K562 (cell line): ENCODE measurements around the gene CEP78. TPM values are rescaled to one million over a fixed set of nuclear protein-coding genes. Genes with fewer than 3 reads are reported as not detected.

Experiments used
- ATAC-seq: fragments of 200-7000 bp; cut with Tn5 transposase; 3 replicates; pipeline ENCODE4 v1.9.1; 2020; ENCODE audit warnings: moderate library complexity
- BruUV-seq: library from RNA; stranded (reverse); fragments of 400-500 nt; replicated peaks from 2 replicates; lab custom pipeline; 2021; lab: Mats Ljungman, UMichigan
- CTCF ChIA-PET: fragments of 300-600 bp; formaldehyde crosslinking; extraction: SDS; loops from one replicate; lab custom pipeline; 2021; ENCODE audit warnings: low intra/inter-chr PET ratio; lab: Yijun Ruan, JAX
- POLR2A ChIA-PET: fragments of 300-600, 350-650 bp; sonication (Branson Sonifier 250); formaldehyde crosslinking; extraction: SDS; loops from one replicate; lab custom pipeline; 2021; ENCODE audit warnings: antibody characterized with exemption, inconsistent platforms; lab: Yijun Ruan, JAX
- DNase-seq, 4 experiments: peaks; one replicate each; pipeline versions ENCODE4 v3.0.0 to v3.0.0-alpha.2; 2011 to 2018; ENCODE audit warnings: low spot score in 3 of 4, mixed read lengths in 3 of 4; ENCODE audit errors: extremely low read depth in 1 of 4
- FAIRE-seq: peaks from 2 replicates; lab custom pipeline; 2011; peaks lifted over from hg19 to GRCh38; lab: Jason Lieb, UNC
- H2AFZ ChIP-seq: 2 replicates; pipeline ENCODE4 v1.6.0; 2011; ENCODE audit warnings: low read depth, low read length, control low read depth, inconsistent platforms
- H3K27ac ChIP-seq: fragments of 200-600 bp; 3 replicates; pipeline ENCODE4 v1.8.0; 2011; ENCODE audit warnings: low read depth, mild to moderate bottlenecking, control low read depth, inconsistent platforms, low read length, moderate library complexity, mixed read lengths; ENCODE audit errors: extremely low read depth
- H3K27me3 ChIP-seq, 2 experiments: fragments of 300-600 bp in 1 of 2; 2 replicates in 1 of 2; 3 replicates in 1 of 2; pipeline versions ENCODE4 v1.6.0 to v1.8.0; 2011; ENCODE audit warnings: inconsistent platforms in 2 of 2, low read length in 2 of 2, mild to moderate bottlenecking in 1 of 2, mixed read lengths in 1 of 2, moderate library complexity in 1 of 2; ENCODE audit not compliant: control insufficient read depth in 2 of 2, insufficient read depth in 2 of 2
- H3K36me3 ChIP-seq: fragments of 300-600 bp; 3 replicates; pipeline ENCODE4 v1.8.0; 2011; ENCODE audit warnings: mild to moderate bottlenecking, low read length, inconsistent platforms; ENCODE audit not compliant: control insufficient read depth, insufficient read depth
- H3K4me1 ChIP-seq, 2 experiments: fragments of 200-600 bp in 1 of 2; replicated peaks in 1 of 2; 2 replicates in 1 of 2; 3 replicates in 1 of 2; pipeline versions ENCODE4 v1.5.1 to v1.8.0; 2011; ENCODE audit warnings: inconsistent platforms in 2 of 2, low read length in 2 of 2, mild to moderate bottlenecking in 1 of 2, mixed read lengths in 1 of 2, moderate library complexity in 1 of 2; ENCODE audit not compliant: control insufficient read depth in 2 of 2, insufficient read depth in 2 of 2
- H3K4me2 ChIP-seq: 2 replicates; pipeline ENCODE4 v1.6.1; 2011; ENCODE audit warnings: low read length, control low read depth, inconsistent platforms, mixed read lengths; ENCODE audit not compliant: insufficient read depth
- H3K4me3 ChIP-seq: fragments of 200-600 bp; sonication (generic), shearing (Covaris generic); 2 replicates; pipeline ENCODE4 v1.5.1; 2016; ENCODE audit warnings: control low read depth, inconsistent platforms
- H3K79me2 ChIP-seq: fragments of 200-600 bp; 3 replicates; pipeline ENCODE4 v1.8.0; 2011; ENCODE audit warnings: low read length, inconsistent platforms; ENCODE audit not compliant: control insufficient read depth, insufficient read depth
- H3K9ac ChIP-seq, 2 experiments: 2 replicates each; pipeline versions ENCODE4 v1.6.0 to v1.6.1; 2011; ENCODE audit warnings: low read depth in 2 of 2, low read length in 2 of 2, control low read depth in 1 of 2, inconsistent platforms in 1 of 2, mild to moderate bottlenecking in 1 of 2, mixed read lengths in 1 of 2; ENCODE audit not compliant: insufficient read depth in 1 of 2
- H3K9me1 ChIP-seq: one replicate; pipeline ENCODE4 v1.6.0; 2011; ENCODE audit warnings: inconsistent platforms, mild to moderate bottlenecking, low read length, moderate library complexity; ENCODE audit not compliant: control insufficient read depth, insufficient read depth
- H3K9me3 ChIP-seq: replicated peaks from 2 replicates; pipeline ENCODE4 v1.5.1; 2011; ENCODE audit warnings: low read depth, low read length, inconsistent platforms; ENCODE audit not compliant: control insufficient read depth, insufficient read depth
- H4K20me1 ChIP-seq: replicated peaks from 2 replicates; pipeline ENCODE4 v1.6.1; 2011; ENCODE audit warnings: low read length, inconsistent platforms, mixed read lengths; ENCODE audit not compliant: control insufficient read depth, insufficient read depth
- JUND ChIP-seq, 2 experiments: IDR thresholded peaks; 2 replicates in 1 of 2; 3 replicates in 1 of 2; pipeline ENCODE4 v1.6.1; 2011; ENCODE audit warnings: borderline replicate concordance in 2 of 2, low read depth in 2 of 2, low read length in 2 of 2, improper control_type of control experiment in 1 of 2, missing biosample characterization in 1 of 2, missing genetic modification characterization in 1 of 2, missing genetic modification reagents in 1 of 2
- KAT7 ChIP-seq: sonication (generic); formaldehyde crosslinking; IDR thresholded peaks from 2 replicates; pipeline ENCODE4 v1.8.0; 2022; ENCODE audit warnings: missing genetic modification reagents, mild to moderate bottlenecking, borderline replicate concordance
- POLR2AphosphoS2 ChIP-seq: IDR thresholded peaks from 2 replicates; pipeline ENCODE4 v1.6.1; 2012; ENCODE audit warnings: low read length, improper control_type of control experiment
- TEAD2 ChIP-seq: fragments of 450-650 bp; IDR thresholded peaks from 2 replicates; pipeline ENCODE4 v1.6.1; 2016; ENCODE audit warnings: missing genetic modification characterization, control low read depth, missing compliant biosample characterization
- VEZF1 ChIP-seq: fragments of 200-800 bp; sonication (Bioruptor generic); IDR thresholded peaks from 2 replicates; pipeline ENCODE4 v1.6.1; 2017; ENCODE audit warnings: missing genetic modification characterization, missing compliant biosample characterization
- in situ Hi-C: fragments of 300-500 bp; cut with MboI; formaldehyde crosslinking; loops from 4 replicates; pipeline ENCODE4 v1.15.0; 2018; ENCODE audit warnings: inconsistent platforms, mixed read lengths
- intact Hi-C: fragments of 100-400 bp; cut with micrococcal nuclease; formaldehyde crosslinking; loops from 2 replicates; pipeline ENCODE4 v1.14.2; 2022
- polyA plus RNA-seq, 8 experiments: library from polyadenylated mRNA; depleted of rRNA in 4 of 8; stranded (reverse) in 5 of 8; unstranded in 3 of 8; fragments of >200 nt; fragmentation: Nextera tagmentation in 2 of 8; fragmentation: Illumina TruSeq in 1 of 8; extraction: Ambion mirVana in 2 of 8; extraction: Trizol in 1 of 8; gene quantifications; 2 replicates each; pipeline versions ENCODE4 v1.2.1 to v1.2.3, GENCODE V29; 2011 to 2014; ENCODE audit warnings: inconsistent platforms in 1 of 8, missing spikeins in 1 of 8
- total RNA-seq, 7 experiments: library from RNA; depleted of rRNA in 6 of 7; stranded (reverse); fragments of >200 nt in 6 of 7; fragmentation: Illumina TruSeq in 2 of 7; extraction: Trizol in 2 of 7; gene quantifications; 2 replicates each; pipeline versions ENCODE4 v1.2.1 to v1.2.3, GENCODE V29; 2011 to 2021; ENCODE audit warnings: low replicate concordance in 1 of 7
- TF ChIP-seq, protein P1 (sequence below): fragments of 450-650 bp; IDR thresholded peaks from 2 replicates; pipeline ENCODE4 v1.6.1; 2018; ENCODE audit not compliant: partially characterized antibody
- TF ChIP-seq, protein P2 (sequence below), 3 experiments: fragments of 200-800 bp in 1 of 3; fragments of 250-450 bp in 1 of 3; fragments of 450-650 bp in 1 of 3; sonication (Bioruptor Pico) in 1 of 3; sonication (Bioruptor generic) in 1 of 3; formaldehyde crosslinking in 1 of 3; IDR thresholded peaks; 2 replicates each; pipeline versions ENCODE4 v1.6.1 to v1.8.0; 2016 to 2022; ENCODE audit warnings: mild to moderate bottlenecking in 2 of 3, missing genetic modification characterization in 2 of 3, missing compliant biosample characterization in 1 of 3, moderate library complexity in 1 of 3
- TF ChIP-seq, protein P3 (sequence below): fragments of 250-450 bp; sonication (Bioruptor Pico); IDR thresholded peaks from 2 replicates; pipeline ENCODE4 v1.8.0; 2022; ENCODE audit warnings: inconsistent platforms

Gene CEP78
- total and polyA plus RNA-seq, 9 of the 15 experiments (the other 6 are each of a cell fraction or from before 2014, with no cell fraction given) = 3.5 to 26.0 (median 21.5) TPM

- Histone ChIP-seq H3K9me1 (no peaks in the 10 kb centered on the region), H2AFZ (no peak overlapping the region), H3K9ac (no peak overlapping the region), H3K4me3 (no peak overlapping the region), H3K9me3 (no peaks in the 10 kb centered on the region), H3K27ac (no peak overlapping the region), H3K36me3 (no peaks in the 10 kb centered on the region), H3K4me2 (no peak overlapping the region), H3K27me3 (peaks cover 0 to 8% of the 10 kb centered on the region in 2 experiments; a peak in 1 of 5 replicates), H3K79me2 (no peaks in the 10 kb centered on the region), H4K20me1 (no peaks in the 10 kb centered on the region), H3K4me1 (no peaks in the 10 kb centered on the region)
- in situ Hi-C loops = no loop called here
- POLR2A ChIA-PET = no interaction called here
- ATAC-seq = no peak
- no peak for DNase-seq
- no peak for FAIRE-seq
- CTCF ChIA-PET = no interaction called here
- intact Hi-C loops = no loop called here
- no TSS peak for BruUV-seq
- TF ChIP-seq JUND (IDR thresholded peaks at IDR 0.05; ENCODE audit: borderline replicate concordance, low read depth, low read length) (no peak), JUND (tag; IDR thresholded peaks at IDR 0.05; ENCODE audit: borderline replicate concordance, low read depth, low read length) (no peak), VEZF1 (CRISPR knock-in tag) (no peak), TEAD2 (tag) (no peak), KAT7 (no peak), POLR2AphosphoS2 (no peak)
- TF ChIP-seq, protein P1, sequence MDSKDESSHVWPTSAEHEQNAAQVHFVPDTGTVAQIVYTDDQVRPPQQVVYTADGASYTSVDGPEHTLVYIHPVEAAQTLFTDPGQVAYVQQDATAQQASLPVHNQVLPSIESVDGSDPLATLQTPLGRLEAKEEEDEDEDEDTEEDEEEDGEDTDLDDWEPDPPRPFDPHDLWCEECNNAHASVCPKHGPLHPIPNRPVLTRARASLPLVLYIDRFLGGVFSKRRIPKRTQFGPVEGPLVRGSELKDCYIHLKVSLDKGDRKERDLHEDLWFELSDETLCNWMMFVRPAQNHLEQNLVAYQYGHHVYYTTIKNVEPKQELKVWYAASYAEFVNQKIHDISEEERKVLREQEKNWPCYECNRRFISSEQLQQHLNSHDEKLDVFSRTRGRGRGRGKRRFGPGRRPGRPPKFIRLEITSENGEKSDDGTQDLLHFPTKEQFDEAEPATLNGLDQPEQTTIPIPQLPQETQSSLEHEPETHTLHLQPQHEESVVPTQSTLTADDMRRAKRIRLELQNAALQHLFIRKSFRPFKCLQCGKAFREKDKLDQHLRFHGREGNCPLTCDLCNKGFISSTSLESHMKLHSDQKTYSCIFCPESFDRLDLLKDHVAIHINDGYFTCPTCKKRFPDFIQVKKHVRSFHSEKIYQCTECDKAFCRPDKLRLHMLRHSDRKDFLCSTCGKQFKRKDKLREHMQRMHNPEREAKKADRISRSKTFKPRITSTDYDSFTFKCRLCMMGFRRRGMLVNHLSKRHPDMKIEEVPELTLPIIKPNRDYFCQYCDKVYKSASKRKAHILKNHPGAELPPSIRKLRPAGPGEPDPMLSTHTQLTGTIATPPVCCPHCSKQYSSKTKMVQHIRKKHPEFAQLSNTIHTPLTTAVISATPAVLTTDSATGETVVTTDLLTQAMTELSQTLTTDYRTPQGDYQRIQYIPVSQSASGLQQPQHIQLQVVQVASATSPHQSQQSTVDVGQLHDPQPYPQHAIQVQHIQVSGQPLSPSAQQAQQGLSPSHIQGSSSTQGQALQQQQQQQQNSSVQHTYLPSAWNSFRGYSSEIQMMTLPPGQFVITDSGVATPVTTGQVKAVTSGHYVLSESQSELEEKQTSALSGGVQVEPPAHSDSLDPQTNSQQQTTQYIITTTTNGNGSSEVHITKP = no peak
- TF ChIP-seq, protein P2, sequence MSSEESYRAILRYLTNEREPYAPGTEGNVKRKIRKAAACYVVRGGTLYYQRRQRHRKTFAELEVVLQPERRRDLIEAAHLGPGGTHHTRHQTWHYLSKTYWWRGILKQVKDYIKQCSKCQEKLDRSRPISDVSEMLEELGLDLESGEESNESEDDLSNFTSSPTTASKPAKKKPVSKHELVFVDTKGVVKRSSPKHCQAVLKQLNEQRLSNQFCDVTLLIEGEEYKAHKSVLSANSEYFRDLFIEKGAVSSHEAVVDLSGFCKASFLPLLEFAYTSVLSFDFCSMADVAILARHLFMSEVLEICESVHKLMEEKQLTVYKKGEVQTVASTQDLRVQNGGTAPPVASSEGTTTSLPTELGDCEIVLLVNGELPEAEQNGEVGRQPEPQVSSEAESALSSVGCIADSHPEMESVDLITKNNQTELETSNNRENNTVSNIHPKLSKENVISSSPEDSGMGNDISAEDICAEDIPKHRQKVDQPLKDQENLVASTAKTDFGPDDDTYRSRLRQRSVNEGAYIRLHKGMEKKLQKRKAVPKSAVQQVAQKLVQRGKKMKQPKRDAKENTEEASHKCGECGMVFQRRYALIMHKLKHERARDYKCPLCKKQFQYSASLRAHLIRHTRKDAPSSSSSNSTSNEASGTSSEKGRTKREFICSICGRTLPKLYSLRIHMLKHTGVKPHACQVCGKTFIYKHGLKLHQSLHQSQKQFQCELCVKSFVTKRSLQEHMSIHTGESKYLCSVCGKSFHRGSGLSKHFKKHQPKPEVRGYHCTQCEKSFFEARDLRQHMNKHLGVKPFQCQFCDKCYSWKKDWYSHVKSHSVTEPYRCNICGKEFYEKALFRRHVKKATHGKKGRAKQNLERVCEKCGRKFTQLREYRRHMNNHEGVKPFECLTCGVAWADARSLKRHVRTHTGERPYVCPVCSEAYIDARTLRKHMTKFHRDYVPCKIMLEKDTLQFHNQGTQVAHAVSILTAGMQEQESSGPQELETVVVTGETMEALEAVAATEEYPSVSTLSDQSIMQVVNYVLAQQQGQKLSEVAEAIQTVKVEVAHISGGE (CRISPR knock-in tag; IDR thresholded peaks at IDR 0.05) = no peak
- TF ChIP-seq, protein P3, sequence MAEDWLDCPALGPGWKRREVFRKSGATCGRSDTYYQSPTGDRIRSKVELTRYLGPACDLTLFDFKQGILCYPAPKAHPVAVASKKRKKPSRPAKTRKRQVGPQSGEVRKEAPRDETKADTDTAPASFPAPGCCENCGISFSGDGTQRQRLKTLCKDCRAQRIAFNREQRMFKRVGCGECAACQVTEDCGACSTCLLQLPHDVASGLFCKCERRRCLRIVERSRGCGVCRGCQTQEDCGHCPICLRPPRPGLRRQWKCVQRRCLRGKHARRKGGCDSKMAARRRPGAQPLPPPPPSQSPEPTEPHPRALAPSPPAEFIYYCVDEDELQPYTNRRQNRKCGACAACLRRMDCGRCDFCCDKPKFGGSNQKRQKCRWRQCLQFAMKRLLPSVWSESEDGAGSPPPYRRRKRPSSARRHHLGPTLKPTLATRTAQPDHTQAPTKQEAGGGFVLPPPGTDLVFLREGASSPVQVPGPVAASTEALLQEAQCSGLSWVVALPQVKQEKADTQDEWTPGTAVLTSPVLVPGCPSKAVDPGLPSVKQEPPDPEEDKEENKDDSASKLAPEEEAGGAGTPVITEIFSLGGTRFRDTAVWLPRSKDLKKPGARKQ (CRISPR knock-in tag) = no peak
These were observed 23.0 kb upstream of the CEP78 start for GRCh38 chr9:78212868-78213267.
